ENCODE data around the gene JAK2.
"Not testable (repeated sequence)": the region's sequence is repeated elsewhere in the genome, so short reads cannot be mapped to it uniquely, and the experiment has no call there.

JAK2 gene

DNA sequence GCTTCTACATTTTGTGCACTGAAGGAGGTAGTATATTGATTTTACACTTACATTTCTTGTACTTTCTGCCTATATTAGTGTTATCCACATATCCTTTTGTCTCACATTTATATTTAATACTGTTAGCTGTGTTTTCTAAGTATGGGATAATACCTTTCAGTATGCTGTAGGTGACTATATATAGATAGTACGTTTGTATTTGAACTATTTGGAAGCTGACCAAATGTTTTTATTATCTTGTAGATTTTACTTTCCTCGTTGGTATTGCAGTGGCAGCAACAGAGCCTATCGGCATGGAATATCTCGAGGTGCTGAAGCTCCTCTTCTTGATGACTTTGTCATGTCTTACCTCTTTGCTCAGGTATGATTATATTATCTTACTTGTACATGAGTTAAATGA, 59.1 kb downstream of the JAK2 start:
- no peak for DNase-seq

DNA sequence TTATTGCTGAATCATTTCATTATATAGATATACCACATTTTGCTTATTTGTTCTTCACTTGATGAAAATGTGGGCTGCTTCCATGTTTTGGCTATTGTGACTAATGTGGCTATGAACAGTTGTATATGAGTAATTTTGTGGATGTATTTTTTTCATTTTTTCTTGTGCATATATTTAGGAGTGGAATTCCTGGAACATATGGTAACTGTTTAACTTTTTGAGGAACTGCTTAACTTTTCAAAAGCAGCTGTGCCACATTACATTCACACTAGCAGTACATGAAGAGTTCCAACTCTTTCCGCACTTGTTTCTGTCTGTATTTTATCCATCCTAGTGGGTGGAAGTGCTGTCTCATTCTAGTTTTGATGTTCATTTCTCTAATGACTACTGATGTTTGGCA, 67.8 kb downstream of the JAK2 start:
- no peak for DNase-seq

DNA sequence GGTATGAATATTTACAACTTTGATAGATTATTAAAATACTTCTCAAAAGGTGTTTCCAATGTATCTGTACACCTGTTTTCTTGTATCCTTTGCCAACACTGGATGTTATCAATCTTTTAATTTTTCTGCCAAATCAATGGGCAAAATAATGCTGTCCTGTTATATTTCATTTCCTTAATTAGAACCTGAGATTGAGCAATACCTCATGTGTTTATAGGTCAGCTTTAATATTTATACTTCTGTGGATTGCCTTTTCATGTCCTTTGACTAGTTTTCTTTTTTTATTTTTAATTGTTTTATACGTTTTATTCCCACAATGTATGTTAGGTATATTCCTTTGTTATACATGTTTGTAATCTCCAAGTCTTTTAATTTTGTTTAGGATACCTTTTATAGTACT, 77.6 kb downstream of the JAK2 start:
- DNase-seq = no peak

DNA sequence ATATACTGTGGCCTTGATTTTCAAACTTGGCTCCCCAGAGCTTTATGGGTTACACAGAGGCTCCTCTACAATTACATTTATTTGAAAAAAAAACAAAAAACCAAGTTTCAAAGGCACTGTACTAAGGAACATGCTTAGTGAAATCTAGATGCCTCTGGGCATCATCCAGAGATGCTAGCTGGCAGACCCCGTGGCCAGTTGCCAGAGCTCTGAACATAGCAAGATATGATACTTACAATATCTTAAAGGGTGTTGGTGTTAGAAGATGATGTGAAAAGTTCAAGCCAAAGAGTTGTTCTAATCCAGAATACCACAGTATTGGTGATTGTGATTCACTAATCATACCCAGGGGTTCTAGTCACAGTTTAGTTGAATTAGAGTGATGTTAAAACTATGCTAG, 87.8 kb downstream of the JAK2 start:
- no peak for DNase-seq

DNA sequence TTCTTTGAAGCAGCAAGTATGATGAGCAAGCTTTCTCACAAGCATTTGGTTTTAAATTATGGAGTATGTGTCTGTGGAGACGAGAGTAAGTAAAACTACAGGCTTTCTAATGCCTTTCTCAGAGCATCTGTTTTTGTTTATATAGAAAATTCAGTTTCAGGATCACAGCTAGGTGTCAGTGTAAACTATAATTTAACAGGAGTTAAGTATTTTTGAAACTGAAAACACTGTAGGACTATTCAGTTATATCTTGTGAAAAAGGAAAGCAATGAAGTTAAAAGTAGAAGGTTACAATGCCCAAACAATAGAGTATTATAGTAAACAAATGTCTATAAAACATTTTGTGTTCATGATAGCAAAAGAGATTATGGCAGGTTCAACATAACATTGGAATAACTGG, 88.6 kb downstream of the JAK2 start:
- DNase-seq = no peak

DNA sequence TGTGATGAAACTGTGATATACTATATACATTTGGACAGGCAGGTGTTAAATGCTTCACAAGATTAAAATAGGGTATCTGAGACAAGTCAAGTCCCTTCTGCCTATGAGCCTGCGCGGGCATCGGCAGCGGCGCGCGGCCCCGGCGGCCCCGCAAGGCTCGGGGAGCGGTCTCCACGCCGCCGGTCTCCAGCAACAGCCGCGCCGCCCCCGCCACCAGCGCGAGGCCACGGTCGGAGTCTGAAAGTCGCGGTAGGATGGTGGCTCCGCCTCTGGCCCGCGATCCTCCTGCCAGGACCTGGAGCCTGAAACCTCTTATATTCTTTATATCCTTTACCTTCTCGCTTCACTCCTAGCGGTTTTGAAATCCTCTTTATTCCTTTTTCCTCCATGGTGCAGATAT, 100.9 kb downstream of the JAK2 start:
- DNase-seq = no peak

DNA sequence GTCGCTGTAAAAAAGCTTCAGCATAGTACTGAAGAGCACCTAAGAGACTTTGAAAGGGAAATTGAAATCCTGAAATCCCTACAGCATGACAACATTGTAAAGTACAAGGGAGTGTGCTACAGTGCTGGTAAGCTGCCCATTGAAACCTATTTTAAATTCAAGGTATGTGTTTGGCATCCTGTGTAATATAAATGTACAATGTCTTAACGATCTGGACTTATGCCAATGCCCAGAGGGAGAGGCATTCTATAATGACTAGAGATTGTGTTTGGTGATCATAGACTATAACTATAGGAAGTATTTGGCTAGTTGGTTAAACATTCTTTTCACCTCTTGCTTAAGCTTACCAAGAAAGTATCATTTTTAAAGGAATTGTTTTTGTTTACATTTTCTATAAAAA, 104.7 kb downstream of the JAK2 start:
- no peak for DNase-seq

DNA sequence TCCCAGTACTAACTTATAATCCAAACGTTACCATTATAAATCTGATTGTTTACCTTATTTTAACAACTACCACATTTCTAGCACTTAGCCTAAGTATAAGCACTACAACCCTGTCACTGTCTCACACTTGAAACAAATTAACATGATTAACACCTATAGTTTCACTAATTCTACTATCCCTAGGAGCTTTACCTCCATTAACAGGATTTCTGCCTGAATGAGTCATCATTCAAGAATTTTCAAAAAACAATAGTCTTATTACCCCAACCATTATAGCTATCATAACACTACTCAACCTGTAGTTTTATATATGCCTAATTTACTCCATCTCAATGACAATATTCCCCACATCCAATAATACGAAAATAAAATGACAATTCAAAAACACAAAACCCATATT, 110.7 kb downstream of the JAK2 start:
- DNase-seq = no peak

DNA sequence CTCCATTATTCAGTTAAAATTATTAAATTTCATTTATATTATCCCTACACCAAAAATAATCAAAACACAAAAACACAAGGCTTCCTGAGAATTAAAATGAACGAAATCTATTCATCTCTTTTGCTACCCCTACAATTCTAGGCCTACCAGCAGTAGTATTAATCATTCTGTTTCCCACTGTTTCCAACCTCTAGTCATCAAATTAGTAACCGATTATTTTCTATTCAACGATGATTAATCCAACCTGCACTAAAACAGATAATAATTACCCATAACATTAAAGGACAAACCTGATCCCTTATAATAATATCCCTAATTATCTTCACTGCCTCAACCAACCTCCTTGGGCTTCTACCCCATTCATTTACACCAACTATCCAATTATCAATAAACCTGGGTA, 114.4 kb downstream of the JAK2 start:
- no peak for DNase-seq

DNA sequence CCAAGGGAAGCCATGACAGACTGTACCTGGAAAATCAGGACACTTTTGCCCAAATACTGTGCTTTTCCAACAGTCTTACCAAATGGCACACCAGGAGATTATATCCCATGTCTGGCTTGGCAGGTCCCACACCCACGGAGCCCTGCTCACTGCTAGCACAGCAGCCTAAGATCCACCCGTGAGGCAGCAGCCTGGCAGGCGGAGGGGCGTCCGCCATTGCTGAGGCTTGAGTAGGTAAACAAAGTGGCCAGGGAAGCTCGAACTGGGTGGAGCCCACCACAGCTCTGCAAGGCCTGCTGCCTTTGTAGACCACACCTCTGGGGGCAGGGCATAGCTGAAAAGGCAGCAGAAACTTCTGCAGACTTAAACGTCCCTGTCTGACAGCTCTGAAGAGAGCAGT, 116.1 kb downstream of the JAK2 start:
- DNase-seq = not testable (repeated sequence)

DNA sequence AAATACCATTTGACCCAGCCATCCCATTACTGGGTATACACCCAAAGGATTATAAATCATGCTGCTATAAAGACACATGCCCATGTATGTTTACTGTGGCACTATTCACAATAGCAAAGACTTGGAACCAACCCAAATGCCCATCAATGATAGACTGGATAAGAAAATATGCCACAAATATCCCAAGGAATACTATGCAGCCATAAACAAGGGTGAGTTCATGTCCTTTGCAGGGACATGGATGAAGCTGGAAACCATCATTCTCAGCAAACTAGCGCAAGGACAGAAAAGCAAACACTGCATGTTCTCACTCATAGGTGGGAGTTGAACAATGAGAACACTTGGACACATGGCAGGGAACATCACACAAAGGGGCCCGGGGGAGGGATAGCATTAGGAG, 121.4 kb downstream of the JAK2 start:
- not testable (repeated sequence) for DNase-seq

DNA sequence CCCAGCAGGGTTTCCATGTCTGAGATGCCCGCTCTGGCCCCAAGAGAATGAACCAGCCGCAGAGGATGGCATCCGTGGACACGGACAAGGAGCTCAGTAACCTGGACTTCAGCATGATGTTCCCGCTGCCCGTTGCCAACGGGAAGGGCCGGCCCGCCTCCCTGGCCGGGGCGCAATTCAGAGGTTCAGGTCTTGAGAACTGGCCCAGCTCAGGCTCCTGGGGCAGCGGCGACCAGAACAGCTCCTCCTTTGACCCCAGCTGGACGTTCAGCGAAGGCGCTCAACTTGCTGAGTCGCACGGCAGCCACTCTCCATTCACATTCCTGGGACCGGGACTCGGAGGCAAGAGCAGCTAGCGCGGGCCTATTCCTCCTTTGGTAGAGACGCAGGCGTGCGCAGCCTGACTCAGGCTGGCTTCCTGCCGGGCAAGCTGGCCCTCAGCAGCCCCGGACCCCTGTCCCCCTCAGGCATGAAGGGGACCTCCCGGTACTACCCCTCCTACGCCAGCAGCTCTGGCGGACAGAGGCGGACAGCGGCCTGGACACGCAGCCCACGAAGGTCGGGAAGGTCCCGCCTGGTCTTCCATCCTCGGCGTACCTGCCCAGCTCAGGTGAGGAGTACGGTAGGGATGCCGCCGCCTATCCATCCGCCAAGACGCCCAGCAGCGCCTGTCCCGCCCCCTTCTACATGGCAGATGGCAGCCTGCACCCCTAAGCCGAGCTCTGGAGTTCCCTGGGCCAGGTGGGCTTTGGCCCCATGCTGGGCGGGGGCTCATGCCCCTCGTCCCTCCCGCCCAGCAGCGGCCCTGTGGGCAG, 126.0 kb downstream of the JAK2 start:
- DNase-seq = no peak

DNA sequence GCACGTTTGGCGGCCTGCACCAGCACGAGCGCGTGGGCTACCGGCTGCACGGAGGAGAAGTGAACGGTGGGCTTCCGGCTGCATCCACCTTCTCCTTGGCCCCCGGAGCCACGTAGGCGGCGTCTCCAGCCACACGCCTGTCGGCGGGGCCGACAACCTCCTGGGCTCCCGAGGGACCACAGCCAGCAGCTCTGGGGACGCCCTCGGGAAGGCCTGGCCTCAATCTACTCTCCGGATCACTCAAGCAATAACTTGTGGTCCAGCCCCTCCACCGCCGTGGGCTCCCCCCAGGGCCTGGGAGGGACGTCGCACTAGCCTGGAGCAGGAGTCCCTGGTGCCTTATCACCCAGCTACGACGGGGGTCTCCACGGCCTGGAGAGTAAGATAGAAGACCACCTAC, 126.6 kb downstream of the JAK2 start:
- DNase-seq = no peak

DNA sequence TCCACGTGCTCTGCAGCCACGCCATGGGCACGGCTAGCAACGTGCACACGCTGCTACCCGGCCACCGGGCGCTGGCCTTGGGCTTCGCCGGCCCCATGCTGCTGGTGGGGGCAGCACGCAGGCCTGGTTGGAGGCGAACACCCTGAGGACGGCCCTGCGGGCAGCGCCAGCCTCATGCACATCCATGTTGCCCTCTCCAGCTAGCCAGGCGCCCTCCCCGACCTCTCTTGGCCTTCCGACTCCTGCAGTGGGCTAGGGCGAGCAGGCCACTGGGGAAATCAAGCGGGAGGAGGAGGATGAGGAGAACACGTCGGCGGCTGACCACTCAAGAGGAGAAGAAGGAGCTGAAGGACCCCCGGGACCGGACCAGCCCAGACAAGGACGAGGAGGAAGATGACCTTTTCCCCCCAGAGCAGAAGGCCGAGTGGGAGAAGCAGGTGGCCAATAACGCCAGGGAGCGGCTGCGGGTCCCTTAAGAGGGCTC, 127.1 kb downstream of the JAK2 start:
- no peak for DNase-seq

DNA sequence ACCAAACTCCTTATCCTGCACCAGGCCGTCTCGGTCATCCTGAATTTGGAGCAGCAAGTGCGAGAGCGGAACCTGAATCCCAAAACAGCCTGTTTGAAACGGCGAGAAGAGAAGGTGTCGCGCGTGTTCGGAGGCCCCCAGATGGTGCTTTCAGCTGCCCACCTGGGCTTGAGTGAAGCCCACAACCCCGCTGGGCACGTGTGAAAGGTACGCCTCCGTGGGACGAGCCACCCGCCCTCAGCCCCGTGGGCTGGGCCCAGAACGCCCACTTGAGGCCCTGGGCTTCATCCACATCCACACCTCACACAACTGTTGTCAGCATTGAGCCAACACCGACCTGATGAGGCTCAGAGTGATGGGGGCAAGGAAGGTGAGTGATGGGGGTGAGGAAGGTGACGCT, 127.6 kb downstream of the JAK2 start:
- DNase-seq = no peak

DNA sequence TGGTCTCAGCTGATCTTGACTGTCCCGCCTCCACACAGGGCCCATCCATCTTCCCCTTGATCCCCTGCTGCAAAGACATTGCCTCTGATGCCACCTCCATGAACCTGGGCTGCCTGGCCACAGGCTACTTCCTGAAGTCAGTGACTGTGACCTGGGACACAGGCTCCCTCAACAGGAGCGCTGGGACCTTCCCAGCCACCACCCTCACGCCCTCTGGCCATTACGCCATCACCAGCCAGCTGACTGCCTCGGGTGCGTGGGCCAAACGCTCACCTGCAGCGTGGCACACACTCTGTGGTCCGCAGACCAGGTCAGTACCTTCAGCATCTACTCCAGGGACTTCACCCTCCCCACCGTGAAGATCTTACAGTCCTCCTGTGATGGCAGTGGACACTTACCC, 128.5 kb downstream of the JAK2 start:
- no peak for DNase-seq

DNA sequence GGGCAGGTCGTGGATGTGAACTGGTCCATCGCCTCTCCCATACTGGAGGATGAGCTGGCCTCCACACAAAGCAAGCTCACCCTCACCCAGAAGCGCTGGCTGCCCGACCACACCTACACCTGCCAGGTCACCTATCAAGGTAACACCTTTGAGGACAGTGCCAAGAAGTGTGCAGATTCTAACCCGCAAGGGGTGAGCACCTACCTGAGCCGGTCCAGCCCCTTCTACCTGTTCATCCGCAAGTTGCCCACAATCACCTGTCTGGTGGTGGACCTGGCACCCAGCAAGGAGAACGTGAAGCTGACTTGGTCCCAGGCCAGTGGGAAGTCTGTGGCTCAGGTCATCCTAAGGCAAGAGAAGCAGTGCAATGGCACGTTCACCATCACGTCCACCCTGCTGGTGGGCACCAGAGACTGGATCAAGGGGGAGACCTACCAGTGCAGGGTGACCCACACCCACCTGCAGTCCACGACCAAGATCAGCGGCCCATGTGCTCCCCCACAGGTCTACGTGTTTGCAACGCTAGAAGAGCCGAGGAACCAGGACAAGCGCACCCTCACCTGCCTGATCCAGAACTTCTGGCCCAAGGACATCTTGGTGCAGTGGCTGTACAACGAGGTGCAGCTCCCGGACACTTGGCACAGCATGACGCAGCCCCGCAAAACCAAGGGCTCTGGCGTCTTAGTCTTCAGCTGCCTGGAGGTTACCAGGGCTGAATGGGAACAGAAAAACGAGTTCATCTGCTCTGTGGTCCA, 129.1 kb downstream of the JAK2 start:
- DNase-seq = no peak

DNA sequence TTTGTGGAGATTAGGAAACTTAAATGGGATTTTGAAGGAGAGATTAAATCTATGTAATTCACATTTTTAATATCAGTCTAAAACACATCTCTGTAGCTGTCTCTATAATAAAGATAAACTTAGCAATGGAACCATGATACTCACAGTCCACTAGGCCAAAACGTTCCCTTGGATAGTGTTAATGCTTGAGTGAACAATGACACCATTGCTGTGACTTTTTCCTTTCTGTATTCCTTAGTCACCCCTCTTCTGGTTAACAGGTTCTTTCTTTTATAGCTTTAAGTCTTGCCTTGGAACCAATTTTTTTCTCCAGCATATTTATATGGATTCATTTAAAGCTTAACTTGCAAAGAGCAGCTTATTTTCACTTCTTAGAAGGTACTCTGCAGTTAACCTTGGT, 137.0 kb downstream of the JAK2 start:
- no peak for DNase-seq

DNA sequence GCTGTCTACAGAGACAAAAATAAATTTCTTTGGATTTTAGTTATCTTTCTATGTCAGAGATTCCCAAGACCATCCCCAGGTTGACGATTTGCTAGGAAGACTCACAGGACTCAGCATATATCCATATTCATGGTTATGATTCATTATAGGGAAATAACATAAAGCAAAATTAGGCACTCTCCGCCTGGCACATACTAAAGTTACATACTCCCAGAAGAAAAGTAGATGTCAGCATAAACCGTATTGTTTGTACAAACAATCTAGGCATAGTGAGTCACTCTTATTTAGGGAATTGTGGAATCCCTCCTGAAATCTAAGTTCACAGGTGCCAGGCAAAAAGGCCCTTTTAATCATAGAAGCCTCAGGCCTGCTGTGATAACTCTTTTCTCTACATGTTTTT, 137.4 kb downstream of the JAK2 start:
- DNase-seq = no peak

DNA sequence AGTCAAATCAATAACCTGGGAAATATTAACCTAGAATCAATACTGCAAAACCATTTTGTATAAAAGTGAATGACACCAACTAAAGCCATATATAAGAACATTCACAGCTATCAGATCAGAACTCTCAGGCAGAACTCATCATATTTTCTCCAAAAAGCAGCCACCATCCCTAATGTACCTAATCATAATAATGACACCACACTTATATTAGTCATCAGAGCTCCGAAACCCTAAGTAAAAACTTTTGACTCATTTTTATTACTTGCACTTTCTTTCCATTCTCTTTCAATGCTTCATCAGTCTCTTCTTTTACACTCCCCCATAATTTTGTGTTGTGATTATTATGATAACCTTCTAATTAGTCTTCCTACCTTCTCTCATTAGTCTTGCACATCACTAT, 155.1 kb downstream of the JAK2 start:
- no peak for DNase-seq

DNA sequence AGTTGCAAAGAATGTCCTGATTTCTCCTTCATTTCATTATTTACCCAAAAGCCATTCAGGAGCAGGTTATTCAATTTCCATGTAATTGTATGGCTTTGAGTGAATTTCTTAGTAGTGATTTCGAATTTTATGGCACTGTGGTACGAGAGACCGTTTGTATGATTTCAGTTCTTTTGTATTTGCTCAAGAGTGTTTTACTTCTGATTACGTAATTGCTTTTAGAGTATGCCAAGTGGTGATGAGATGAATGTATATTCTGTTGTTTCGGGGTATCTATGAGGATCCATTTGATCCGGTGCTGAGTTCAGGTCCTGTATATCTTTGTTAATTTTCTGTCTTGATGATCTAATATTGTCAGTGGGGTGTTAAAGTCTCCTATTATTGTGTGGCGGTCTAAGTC, 159.1 kb downstream of the JAK2 start:
- no peak for DNase-seq

DNA sequence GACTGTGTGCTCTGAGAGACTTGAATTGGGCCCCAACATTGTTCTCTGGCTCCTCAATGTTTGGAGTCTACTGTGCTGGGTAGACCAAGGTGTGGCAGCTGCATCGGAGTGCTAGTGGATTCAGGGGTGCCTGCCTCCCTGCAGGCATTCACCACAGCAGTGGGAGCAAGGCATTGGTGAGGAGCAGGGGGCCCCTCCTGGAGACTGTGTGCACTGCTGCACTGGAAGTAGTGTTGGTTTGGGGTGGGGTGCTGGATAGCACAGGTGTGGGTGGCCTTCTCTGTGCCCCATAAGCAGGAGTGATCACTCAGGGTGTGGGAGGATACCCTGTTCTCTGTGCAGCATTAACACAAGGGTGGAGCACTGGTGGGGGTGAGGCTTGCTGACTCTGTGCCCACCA, 161.2 kb downstream of the JAK2 start:
- no peak for DNase-seq
